IPS-NIHi7 (cell line): ENCODE results near the gene C1orf21.
"Not testable (repeated sequence)": the region's sequence is repeated elsewhere in the genome, so short reads cannot be mapped to it uniquely, and the experiment has no call there.

Experiments used
- DNase-seq: peaks from one replicate; pipeline ENCODE4 v3.0.0; 2012; ENCODE audit warnings: mixed read lengths; ENCODE audit errors: extremely low spot score

Gene C1orf21

GRCh38 chr1:184597650-184598357, 211.0 kb downstream of the C1orf21 start:
- DNase-seq: no peak

- no peak for DNase-seq
These were observed 211.8 kb downstream of the C1orf21 start for GRCh38 chr1:184598403-184599193.

- DNase-seq: no peak
These were observed 217.5 kb downstream of the C1orf21 start for GRCh38 chr1:184604152-184604900.

GRCh38 chr1:184605941-184606340, 219.1 kb downstream of the C1orf21 start:
- no peak for DNase-seq

GRCh38 chr1:184606786-184607185, 220.0 kb downstream of the C1orf21 start:
- no peak for DNase-seq

GRCh38 chr1:184608581-184608980, 221.8 kb downstream of the C1orf21 start:
- no peak for DNase-seq

GRCh38 chr1:184608990-184609389, 222.2 kb downstream of the C1orf21 start:
- DNase-seq: no peak

GRCh38 chr1:184610876-184611595, 224.2 kb downstream of the C1orf21 start:
- no peak for DNase-seq

GRCh38 chr1:184612229-184612628, 225.4 kb downstream of the C1orf21 start:
- not testable (repeated sequence) for DNase-seq

GRCh38 chr1:184614667-184615066, 227.8 kb downstream of the C1orf21 start:
- DNase-seq: no peak

GRCh38 chr1:184615301-184615700, 228.5 kb downstream of the C1orf21 start:
- no peak for DNase-seq

- DNase-seq: no peak
These were observed 229.7 kb downstream of the C1orf21 start for GRCh38 chr1:184616504-184616903.

GRCh38 chr1:184617433-184618029, 230.7 kb downstream of the C1orf21 start:
- DNase-seq: no peak

GRCh38 chr1:184618851-184619250, 232.0 kb downstream of the C1orf21 start:
- no peak for DNase-seq

- no peak for DNase-seq
These were observed 233.6 kb downstream of the C1orf21 start for GRCh38 chr1:184620469-184620868.

GRCh38 chr1:184621260-184621659, 234.4 kb downstream of the C1orf21 start:
- DNase-seq: no peak

- DNase-seq: no peak
These were observed 235.5 kb downstream of the C1orf21 start for GRCh38 chr1:184622136-184622823.

- no peak for DNase-seq
These were observed 236.6 kb downstream of the C1orf21 start for GRCh38 chr1:184623404-184623803.

- DNase-seq: no peak
These were observed 237.2 kb downstream of the C1orf21 start for GRCh38 chr1:184624051-184624450.

GRCh38 chr1:184624626-184625025, 237.8 kb downstream of the C1orf21 start:
- no peak for DNase-seq

GRCh38 chr1:184625271-184625670, 238.4 kb downstream of the C1orf21 start:
- no peak for DNase-seq
